SH-SY5Y (cell line): Measurements from ENCODE around the gene ZNF777.

ENCODE experiments used
- GATA2 ChIP-seq: IDR thresholded peaks from 2 replicates; pipeline ENCODE4 v1.6.1; 2011; ENCODE audit warnings: mild to moderate bottlenecking, low read depth, low read length
- GATA3 ChIP-seq: IDR thresholded peaks from 2 replicates; pipeline ENCODE4 v1.6.1; 2011; ENCODE audit warnings: low read depth, mild to moderate bottlenecking, low read length, moderate library complexity

DNA sequence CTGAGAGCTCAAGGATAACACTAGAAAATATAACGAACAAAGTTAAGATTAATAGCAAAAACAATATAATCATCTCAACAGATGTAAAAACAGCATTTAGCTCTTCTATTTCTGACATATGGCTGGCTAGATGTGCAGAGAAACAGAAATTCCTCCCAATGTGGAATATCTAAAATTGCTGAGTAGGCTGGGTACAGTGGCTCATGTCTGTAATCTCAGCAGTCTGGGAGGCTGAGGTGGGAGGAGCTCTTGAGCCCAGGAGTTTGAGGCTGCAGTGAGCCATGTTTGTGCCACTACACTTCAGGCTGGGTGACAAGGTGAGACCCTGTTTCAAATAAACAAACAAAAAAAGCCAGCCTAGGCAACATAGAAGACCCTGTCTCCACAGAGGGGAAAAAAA is 18.7 kb upstream of the ZNF777 start:
- TF ChIP-seq GATA3 (no peak), GATA2 (no peak)
